Neural cell (in vitro differentiated cells): ENCODE measurements around the gene APIP. TPM values are rescaled to one million over a fixed set of nuclear protein-coding genes. Genes with fewer than 3 reads are reported as not detected.

ENCODE experiments used
- H2AFZ ChIP-seq: fragments of 200-600, 300-800 bp; sonication (generic), shearing (Covaris generic); 2 replicates; pipeline ENCODE4 v1.6.0; 2014; ENCODE audit warnings: low read depth, mild to moderate bottlenecking, antibody characterized with exemption, low read length, moderate library complexity
- H3F3A ChIP-seq: fragments of 200-600 bp; shearing (Covaris generic); 2 replicates; pipeline ENCODE4 v1.6.1; 2016; ENCODE audit warnings: mild to moderate bottlenecking, moderate library complexity, mixed read lengths, antibody characterized with exemption, low read length; ENCODE audit not compliant: insufficient read depth, poor library complexity, severe bottlenecking
- H3K27ac ChIP-seq: fragments of 200-600, 300-800 bp; sonication (generic), shearing (Covaris generic); 2 replicates; pipeline ENCODE4 v1.5.1; 2014; ENCODE audit warnings: mild to moderate bottlenecking, low read length, moderate library complexity
- H3K27me3 ChIP-seq: fragments of 300-800, 200-600 bp; sonication (generic), shearing (Covaris generic); 2 replicates; pipeline ENCODE4 v1.6.0; 2014; ENCODE audit warnings: mild to moderate bottlenecking, low read depth, low read length, moderate library complexity; ENCODE audit not compliant: insufficient read depth
- H3K36me3 ChIP-seq: fragments of 300-800, 200-600 bp; sonication (generic), shearing (Covaris generic); 2 replicates; pipeline ENCODE4 v1.5.1; 2014; ENCODE audit warnings: mild to moderate bottlenecking, antibody characterized with exemption, low read length, moderate library complexity; ENCODE audit not compliant: insufficient read depth
- H3K4me2 ChIP-seq: fragments of 300-800, 200-600 bp; sonication (generic), shearing (Covaris generic); 2 replicates; pipeline ENCODE4 v1.6.0; 2014; ENCODE audit warnings: mild to moderate bottlenecking, low read length
- H3K4me3 ChIP-seq: fragments of 300-800, 200-600 bp; sonication (generic), shearing (Covaris generic); 2 replicates; pipeline ENCODE4 v1.5.1; 2014; ENCODE audit warnings: mild to moderate bottlenecking, low read length, moderate library complexity
- H3K79me2 ChIP-seq: fragments of 200-600 bp; shearing (Covaris generic); replicated peaks from 2 replicates; pipeline ENCODE4 v1.6.0; 2014; ENCODE audit warnings: mild to moderate bottlenecking, low read length, moderate library complexity; ENCODE audit not compliant: insufficient read depth
- H3K9ac ChIP-seq: fragments of 300-800, 200-600 bp; sonication (generic), shearing (Covaris generic); 2 replicates; pipeline ENCODE4 v1.6.1; 2016; ENCODE audit warnings: mild to moderate bottlenecking, low read length, mixed read lengths
- H3K9me2 ChIP-seq: fragments of 200-600 bp; shearing (Covaris generic); 2 replicates; pipeline ENCODE4 v1.6.1; 2016; ENCODE audit warnings: mild to moderate bottlenecking, low read length, mixed read lengths; ENCODE audit not compliant: insufficient read depth
- H3K9me3 ChIP-seq: fragments of 200-600, 300-800 bp; sonication (generic), shearing (Covaris generic); 2 replicates; pipeline ENCODE4 v1.6.1; 2016; ENCODE audit warnings: mild to moderate bottlenecking, mixed run types, low read length, moderate library complexity, mixed read lengths
- H4K20me1 ChIP-seq: fragments of 200-600 bp; shearing (Covaris generic); 2 replicates; pipeline ENCODE4 v1.6.1; 2016; ENCODE audit warnings: mild to moderate bottlenecking, mixed run types; ENCODE audit not compliant: insufficient read depth
- CTCF ChIP-seq: fragments of 450-650 bp; IDR thresholded peaks from 2 replicates; pipeline ENCODE4 v1.5.1; 2014; ENCODE audit warnings: antibody characterized with exemption, mild to moderate bottlenecking, moderate library complexity; ENCODE audit not compliant: poor library complexity, severe bottlenecking
- EP300 ChIP-seq: fragments of 450-650 bp; conservative IDR thresholded peaks from 2 replicates; pipeline ENCODE4 v1.6.1; 2014; ENCODE audit warnings: antibody characterized with exemption, mild to moderate bottlenecking, moderate library complexity; ENCODE audit not compliant: poor library complexity, severe bottlenecking
- EZH2 ChIP-seq: fragments of 200-600, 300-800 bp; shearing (Covaris generic), sonication (generic); IDR thresholded peaks from 2 replicates; pipeline ENCODE4 v1.6.1; 2014; ENCODE audit warnings: antibody characterized with exemption, low read length, borderline replicate concordance, mild to moderate bottlenecking; ENCODE audit not compliant: insufficient read depth, poor library complexity, severe bottlenecking
- MXI1 ChIP-seq: fragments of 450-650 bp; conservative IDR thresholded peaks from 2 replicates; pipeline ENCODE4 v1.6.1; 2014; ENCODE audit warnings: antibody characterized with exemption, mild to moderate bottlenecking; ENCODE audit not compliant: poor library complexity, severe bottlenecking
- POLR2AphosphoS5 ChIP-seq: IDR thresholded peaks from 2 replicates; pipeline ENCODE4 v1.6.1; 2012
- RAD21 ChIP-seq: fragments of 450-650 bp; conservative IDR thresholded peaks from 2 replicates; pipeline ENCODE4 v1.6.1; 2014; ENCODE audit warnings: antibody characterized with exemption, mild to moderate bottlenecking, moderate library complexity
- REST ChIP-seq: IDR thresholded peaks from 2 replicates; pipeline ENCODE4 v1.6.1; 2012; ENCODE audit warnings: borderline replicate concordance
- SMC3 ChIP-seq: fragments of 450-650 bp; conservative IDR thresholded peaks from 2 replicates; pipeline ENCODE4 v1.6.1; 2014; ENCODE audit warnings: antibody characterized with exemption, mild to moderate bottlenecking, moderate library complexity; ENCODE audit not compliant: poor library complexity
- TAF1 ChIP-seq: IDR thresholded peaks from 2 replicates; pipeline ENCODE4 v1.6.1; 2012; ENCODE audit warnings: low read depth
- polyA plus RNA-seq: library from polyadenylated mRNA; depleted of rRNA; stranded (reverse); fragments of >200 nt; gene quantifications from 2 replicates; pipeline ENCODE4 v1.2.3, GENCODE V29; 2014

Gene APIP
- polyA plus RNA-seq, 1 donor from 2014 or later: 45.9 TPM

GRCh38 chr11:34874202-34874601 lies 42.0 kb downstream of the APIP start:
- no peaks in the 10 kb centered on the region for H3K9me2 ChIP-seq
- H3K9me3 ChIP-seq: no peaks in the 10 kb centered on the region
- H3K36me3 ChIP-seq: no peaks in the 10 kb centered on the region
- no peaks in the 10 kb centered on the region for H4K20me1 ChIP-seq
- no peak overlapping the region for H3K9ac ChIP-seq
- TF ChIP-seq TAF1 (no peak), REST (no peak), EP300 (no peak)
- no peak overlapping the region for H3K4me2 ChIP-seq
- no peak overlapping the region for H2AFZ ChIP-seq
- H3K79me2 ChIP-seq: no peaks in the 10 kb centered on the region
- no peak overlapping the region for H3K27ac ChIP-seq
- H3K4me3 ChIP-seq: no peak overlapping the region
- H3F3A ChIP-seq: no peaks in the 10 kb centered on the region
- H3K27me3 ChIP-seq: no peaks in the 10 kb centered on the region

- Histone ChIP-seq H3K36me3 (no peaks in the 10 kb centered on the region), H3K4me3 (no peak overlapping the region), H3F3A (no peaks in the 10 kb centered on the region), H3K9me2 (no peaks in the 10 kb centered on the region), H3K79me2 (no peaks in the 10 kb centered on the region), H2AFZ (no peak overlapping the region), H3K9ac (no peak overlapping the region), H3K27me3 (no peaks in the 10 kb centered on the region), H4K20me1 (no peaks in the 10 kb centered on the region), H3K4me2 (no peak overlapping the region), H3K9me3 (no peaks in the 10 kb centered on the region), H3K27ac (no peak overlapping the region)
- TF ChIP-seq REST: no peak
- no peak for TF ChIP-seq POLR2AphosphoS5
- no peak for TF ChIP-seq TAF1
- no peak for TF ChIP-seq CTCF
- no peak for TF ChIP-seq EP300
- TF ChIP-seq RAD21: no peak
- TF ChIP-seq EZH2: no peak
- no peak for TF ChIP-seq SMC3
- no peak for TF ChIP-seq MXI1
These were observed 45.5 kb downstream of the APIP start for GRCh38 chr11:34870548-34871196.
